NCI-H2171 treated with DMSO at 0.1 percent for 48 hours (cell line): Measurements from ENCODE around the gene STXBP6.
"Not testable (repeated sequence)": the region's sequence is repeated elsewhere in the genome, so short reads cannot be mapped to it uniquely, and the experiment has no call there.

ENCODE experiments used
- DNase-seq: peaks from one replicate; lab custom pipeline; 2025; lab: John Stamatoyannopoulos, UW

Gene STXBP6

GRCh38 chr14:24857277-24857676 lies 192.7 kb downstream of the STXBP6 start:
- DNase-seq: no peak

- DNase-seq: no peak
These were observed 196.5 kb downstream of the STXBP6 start for GRCh38 chr14:24853446-24853845.

DNA sequence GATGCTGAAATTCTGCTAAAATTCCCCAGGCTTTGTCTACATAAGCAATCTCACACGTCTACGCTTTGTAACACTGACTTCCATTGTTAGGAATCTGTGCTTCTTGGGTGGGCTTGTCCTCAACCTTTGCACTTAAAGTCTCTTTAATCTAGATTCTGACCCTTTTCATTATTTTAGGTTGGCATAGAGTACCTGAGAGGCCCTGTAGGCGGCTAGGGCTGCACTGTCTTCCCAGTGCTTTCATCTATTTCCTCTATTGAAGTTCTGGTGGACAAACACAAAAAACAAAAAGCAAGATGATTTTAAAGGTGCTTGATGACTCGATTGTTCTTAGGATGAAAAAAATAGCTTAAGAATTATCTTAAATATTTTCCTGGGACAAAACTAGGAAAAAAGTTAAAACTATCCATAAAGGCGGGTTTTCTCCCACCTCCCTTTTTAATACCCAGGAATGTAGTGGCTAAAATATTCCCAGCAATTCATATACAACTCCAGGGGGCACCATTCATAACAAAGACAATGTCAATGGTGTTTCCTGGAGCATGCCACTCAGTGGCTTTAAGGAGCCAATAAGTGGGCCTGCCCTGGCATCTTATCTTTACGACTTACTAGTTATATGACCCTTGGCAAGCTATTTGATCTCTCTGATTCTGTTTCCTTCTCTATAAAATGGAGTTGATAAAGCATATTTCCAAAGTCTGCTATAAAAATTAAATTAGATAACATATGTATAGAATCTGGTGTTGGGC lies 197.5 kb downstream of the STXBP6 start:
- DNase-seq: no peak

- no peak for DNase-seq
These were observed 198.1 kb downstream of the STXBP6 start for GRCh38 chr14:24851837-24852236.

- DNase-seq: no peak
These were observed 198.5 kb downstream of the STXBP6 start for GRCh38 chr14:24851406-24851805.

DNA sequence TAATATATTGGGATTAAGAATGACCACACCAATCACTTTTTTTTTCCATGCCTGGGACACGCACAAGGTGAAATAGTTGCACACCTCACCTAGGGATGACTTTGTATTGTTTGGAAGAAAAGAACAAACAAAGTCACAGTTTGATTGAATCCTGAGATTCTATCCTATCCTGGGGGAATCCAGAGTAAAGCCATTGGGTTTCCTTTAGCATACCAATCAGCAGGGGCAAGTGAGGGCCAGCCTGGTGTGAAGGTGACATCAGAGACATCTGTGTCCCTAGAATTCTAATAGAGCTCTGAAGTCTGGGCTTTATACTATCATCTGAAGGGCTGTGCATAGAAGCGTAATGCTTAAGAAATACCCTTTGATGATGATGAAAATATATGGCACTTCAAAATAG lies 199.9 kb downstream of the STXBP6 start:
- no peak for DNase-seq

- DNase-seq: no peak
These were observed 200.5 kb downstream of the STXBP6 start for GRCh38 chr14:24849471-24849870.

GRCh38 chr14:24848102-24848790 lies 201.7 kb downstream of the STXBP6 start:
- DNase-seq: no peak

- DNase-seq: no peak
These were observed 202.3 kb downstream of the STXBP6 start for GRCh38 chr14:24847568-24848095.

- DNase-seq: no peak
These were observed 203.7 kb downstream of the STXBP6 start for GRCh38 chr14:24846261-24846660.

- DNase-seq: no peak
These were observed 204.1 kb downstream of the STXBP6 start for GRCh38 chr14:24845851-24846250.

DNA sequence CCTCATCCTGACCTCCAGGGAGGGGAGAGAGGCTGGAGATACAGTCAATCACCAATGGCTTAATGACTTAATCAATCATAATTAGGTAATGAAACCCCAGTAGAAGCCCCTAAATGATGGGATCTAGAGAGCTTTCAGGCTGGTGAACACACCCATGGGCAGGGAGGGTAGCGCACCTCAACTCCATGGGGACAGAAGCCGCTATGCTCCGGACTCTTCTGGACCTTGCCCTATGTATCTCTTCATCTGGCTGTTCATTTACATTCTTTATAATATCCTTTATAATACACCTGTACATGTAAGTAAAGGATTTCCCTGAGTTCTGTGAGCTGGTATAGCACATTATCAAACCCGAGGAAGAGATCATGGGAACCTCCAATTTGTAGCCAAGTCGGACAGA lies 205.9 kb downstream of the STXBP6 start:
- DNase-seq: no peak

GRCh38 chr14:24843494-24843893 lies 206.5 kb downstream of the STXBP6 start:
- DNase-seq: no peak

DNA sequence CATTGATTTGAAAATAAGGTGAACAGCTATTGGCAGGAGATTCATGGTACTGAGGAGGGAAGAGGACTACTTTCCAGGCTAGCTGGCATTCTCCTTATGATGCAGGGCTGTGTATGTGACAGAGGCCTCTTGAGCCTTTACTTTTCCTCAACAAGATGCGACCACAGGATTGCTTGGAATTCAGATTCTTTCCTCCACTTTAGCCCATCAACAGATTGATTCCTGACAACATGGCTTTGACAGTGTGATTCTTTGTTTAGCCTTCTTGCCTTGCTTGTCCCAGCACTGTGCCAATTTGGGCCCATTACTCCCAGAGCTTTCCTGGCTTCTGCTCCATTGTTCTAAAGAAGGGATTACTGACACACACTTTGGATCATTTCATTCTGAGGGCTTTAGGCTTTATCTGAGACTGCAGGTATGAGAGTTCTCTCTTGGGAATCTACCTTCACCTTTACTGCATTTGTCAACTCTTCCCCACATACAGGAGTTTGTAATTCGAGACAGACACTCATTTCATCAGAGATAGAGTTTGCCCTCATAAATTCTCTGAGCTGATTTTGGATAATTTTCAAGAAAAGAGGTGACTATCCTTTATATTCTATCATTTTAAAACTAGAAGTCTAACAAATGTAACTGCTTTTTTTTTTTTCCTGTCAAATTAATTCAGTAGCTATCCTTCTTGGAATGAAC lies 209.6 kb downstream of the STXBP6 start:
- no peak for DNase-seq

DNA sequence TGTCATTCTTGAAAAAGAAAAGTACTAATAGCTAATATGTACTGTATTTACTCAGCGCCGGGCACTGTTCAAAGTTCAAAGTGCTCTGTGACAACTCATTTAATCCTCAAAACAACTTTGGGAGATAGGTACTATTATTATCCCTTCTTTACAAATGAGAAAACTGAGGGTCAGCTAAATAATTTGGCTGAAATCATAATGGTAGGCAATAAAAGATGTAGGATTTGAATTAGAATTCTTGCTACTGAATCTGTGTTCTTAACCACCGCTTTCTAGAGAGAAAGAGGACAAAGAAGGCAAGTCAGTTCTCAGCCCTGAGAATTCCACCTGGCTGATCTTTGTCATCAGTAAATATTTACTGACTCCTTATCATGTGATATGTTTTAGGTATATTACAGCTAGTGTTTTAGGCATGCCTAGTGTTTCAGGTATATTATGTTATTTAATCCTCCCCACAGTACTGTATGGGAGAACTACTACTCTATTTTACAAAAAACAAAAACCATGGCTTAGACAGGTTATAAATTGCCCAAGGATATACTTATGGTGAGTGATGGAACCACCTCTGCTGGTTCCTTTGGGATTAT lies 210.2 kb downstream of the STXBP6 start:
- DNase-seq: no peak

DNA sequence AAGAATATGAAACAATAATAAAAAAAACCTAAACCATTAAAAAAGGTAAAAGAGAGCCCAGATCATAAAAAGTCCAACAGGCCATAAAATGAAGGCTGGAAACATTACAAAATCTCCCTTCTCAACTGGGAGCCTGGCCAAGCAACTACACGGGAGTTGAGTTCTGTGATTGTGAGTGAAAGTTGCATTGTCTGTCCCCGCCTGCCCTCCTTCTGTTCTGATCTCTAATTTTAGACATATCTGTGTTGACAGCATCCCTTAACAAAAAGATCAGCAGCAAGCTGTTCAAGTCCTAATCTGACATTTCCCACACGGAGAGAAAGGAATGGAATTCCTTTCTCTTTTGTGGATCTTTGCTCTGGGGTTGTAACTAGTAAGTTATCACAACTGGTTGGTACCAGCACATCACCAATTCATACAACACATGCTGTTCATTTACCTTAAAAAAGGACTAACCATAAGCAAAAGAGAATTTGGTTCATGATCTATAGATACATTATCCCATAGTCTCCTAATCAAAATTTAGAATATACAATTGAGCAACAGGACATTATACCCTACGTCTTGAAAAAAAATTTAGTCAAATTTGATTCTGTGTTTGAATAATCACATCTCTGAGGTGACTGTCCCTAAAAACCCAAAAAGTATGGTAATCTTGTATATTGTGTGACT lies 210.9 kb downstream of the STXBP6 start:
- DNase-seq: no peak

- DNase-seq: no peak
These were observed 212.5 kb downstream of the STXBP6 start for GRCh38 chr14:24837280-24838046.

DNA sequence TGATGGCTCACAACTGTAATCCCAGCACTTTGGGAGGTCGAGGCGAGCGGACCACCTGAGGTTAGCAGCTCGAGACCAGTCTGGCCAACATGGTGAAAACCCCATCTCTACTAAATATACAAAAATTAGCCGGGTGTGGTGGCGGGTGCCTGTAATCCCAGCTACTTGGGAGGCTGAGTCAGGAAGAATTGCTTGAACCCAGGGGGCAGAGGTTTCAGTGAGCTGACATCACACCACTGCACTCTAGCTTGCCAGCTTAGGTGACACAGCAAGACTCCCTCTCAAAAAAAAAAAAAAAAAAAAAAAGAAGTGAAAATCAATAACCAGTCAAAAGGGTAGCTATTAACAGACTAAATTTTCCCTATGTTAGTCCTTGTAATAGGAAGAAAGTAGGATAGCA lies 213.6 kb downstream of the STXBP6 start:
- not testable (repeated sequence) for DNase-seq

DNA sequence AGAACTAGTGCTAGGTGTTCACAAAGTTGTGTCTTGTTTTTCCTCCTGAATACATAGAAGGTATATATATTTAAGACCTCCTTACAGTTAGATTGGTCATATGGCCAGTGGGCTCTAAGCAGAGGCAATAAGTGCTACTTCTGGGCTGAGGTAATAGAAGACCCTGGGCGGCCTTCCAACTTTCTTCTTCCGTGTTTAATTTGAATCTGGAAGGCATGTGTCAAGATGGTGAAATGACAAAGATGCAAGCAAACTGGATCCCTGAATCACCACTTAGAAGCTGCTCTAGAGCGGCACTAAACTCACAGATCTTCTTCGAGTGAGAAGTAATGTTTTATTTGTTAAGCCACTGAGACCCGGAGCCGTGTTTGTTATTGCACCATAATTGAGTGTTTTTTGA lies 215.0 kb downstream of the STXBP6 start:
- no peak for DNase-seq

DNA sequence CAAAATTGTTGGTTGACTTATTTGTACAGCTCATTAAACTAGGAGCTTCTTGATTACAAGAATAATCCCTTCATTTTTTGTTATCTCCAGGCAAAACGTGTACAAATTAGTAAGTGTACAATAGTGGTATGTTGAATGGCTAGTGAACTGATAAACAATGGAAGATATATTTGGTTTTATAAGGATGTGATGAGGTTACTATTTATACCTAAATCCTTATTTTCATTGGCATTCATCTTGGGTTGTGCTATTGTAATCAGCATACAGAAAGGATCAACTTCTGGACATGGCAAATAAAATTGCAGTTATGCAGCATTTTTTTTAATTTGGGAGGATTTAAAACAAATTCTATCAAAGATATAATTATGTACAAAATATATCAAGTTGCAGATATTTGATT lies 216.6 kb downstream of the STXBP6 start:
- no peak for DNase-seq

GRCh38 chr14:24831677-24832076 lies 218.3 kb downstream of the STXBP6 start:
- no peak for DNase-seq
